Lung (tissue), 12 donors: ENCODE data around the gene MRPL54. TPM values are rescaled to one million over a fixed set of nuclear protein-coding genes. Genes with fewer than 3 reads are reported as not detected.

Source experiments
- ATAC-seq: fragments of 200-7000 bp; cut with Tn5 transposase; one replicate; pipeline ENCODE4 v1.9.1; 2020; ENCODE audit warnings: moderate number of reproducible peaks; ENCODE audit not compliant: insufficient read depth, low FRiP score
- DNase-seq, 3 donors: peaks; one replicate each; pipeline ENCODE4 v3.0.0-alpha.2; 2013 to 2017
- H3K27ac ChIP-seq, 2 donors: one replicate each; pipeline ENCODE4 v1.5.1; 2013; ENCODE audit warnings: mild to moderate bottlenecking in 2 of 2, moderate library complexity in 2 of 2, control low read depth in 1 of 2, inconsistent platforms in 1 of 2, low read depth in 1 of 2, low read length in 1 of 2
- H3K27me3 ChIP-seq, 3 donors: one replicate each; pipeline ENCODE4 v1.5.1; 2013; ENCODE audit warnings: low read length in 2 of 3; ENCODE audit not compliant: control insufficient read depth in 3 of 3, insufficient read depth in 3 of 3
- H3K36me3 ChIP-seq, 4 donors: one replicate each; pipeline ENCODE4 v1.5.1; 2013; ENCODE audit warnings: low read length in 4 of 4, mild to moderate bottlenecking in 1 of 4, moderate library complexity in 1 of 4; ENCODE audit not compliant: control insufficient read depth in 4 of 4, insufficient read depth in 4 of 4
- H3K4me1 ChIP-seq, 5 donors: one replicate each; pipeline ENCODE4 v1.5.1; 2013; ENCODE audit warnings: low read length in 5 of 5, mild to moderate bottlenecking in 2 of 5, moderate library complexity in 1 of 5; ENCODE audit not compliant: control insufficient read depth in 5 of 5, insufficient read depth in 5 of 5
- H3K4me3 ChIP-seq: one replicate; pipeline ENCODE4 v1.5.1; 2013; ENCODE audit warnings: mild to moderate bottlenecking, control low read depth, moderate library complexity
- H3K9ac ChIP-seq, 2 donors: one replicate each; pipeline ENCODE4 v1.5.1; 2013; ENCODE audit warnings: low read length in 2 of 2, control low read depth in 1 of 2; ENCODE audit not compliant: insufficient read depth in 1 of 2
- H3K9me3 ChIP-seq, 4 donors: one replicate each; pipeline ENCODE4 v1.5.1; 2013; ENCODE audit warnings: low read length in 3 of 4, mild to moderate bottlenecking in 1 of 4, moderate library complexity in 1 of 4; ENCODE audit not compliant: control insufficient read depth in 4 of 4, insufficient read depth in 3 of 4
- WGBS, 2 donors: extraction: QIAGEN DNeasy Blood & Tissue Kit; methylation state at CpG; one replicate each; pipeline ENCODE4 v1.1.7; 2013; 5-methylcytosine and 5-hydroxymethylcytosine counted together
- polyA plus RNA-seq, 2 donors: library from polyadenylated mRNA; stranded (reverse); fragments of 200-250 nt; gene quantifications; one replicate each; pipeline ENCODE4 v1.2.1, GENCODE V29; 2013
- total RNA-seq, 2 donors: library from RNA; depleted of rRNA in 1 of 2; stranded (reverse); fragments of >200 nt in 1 of 2; gene quantifications; one replicate each; pipeline ENCODE4 v1.2.1, GENCODE V29; 2014 to 2021
- TF ChIP-seq, protein P1 (sequence below): IDR thresholded peaks from 2 replicates; pipeline ENCODE4 v1.5.1; 2012; ENCODE audit warnings: mild to moderate bottlenecking; ENCODE audit errors: control extremely low read depth, extremely low read depth
- donor health status: control.
- donor health status: control.
- donor health status: Bipolar disorder and iron deficiency.
- donor health status: healthy.
- donor health status: DM: yes; HTN: yes; CAD: no.

MRPL54 gene
- total and polyA plus RNA-seq, 4 donors: 28.9 to 137 (median 63.8) TPM

DNA sequence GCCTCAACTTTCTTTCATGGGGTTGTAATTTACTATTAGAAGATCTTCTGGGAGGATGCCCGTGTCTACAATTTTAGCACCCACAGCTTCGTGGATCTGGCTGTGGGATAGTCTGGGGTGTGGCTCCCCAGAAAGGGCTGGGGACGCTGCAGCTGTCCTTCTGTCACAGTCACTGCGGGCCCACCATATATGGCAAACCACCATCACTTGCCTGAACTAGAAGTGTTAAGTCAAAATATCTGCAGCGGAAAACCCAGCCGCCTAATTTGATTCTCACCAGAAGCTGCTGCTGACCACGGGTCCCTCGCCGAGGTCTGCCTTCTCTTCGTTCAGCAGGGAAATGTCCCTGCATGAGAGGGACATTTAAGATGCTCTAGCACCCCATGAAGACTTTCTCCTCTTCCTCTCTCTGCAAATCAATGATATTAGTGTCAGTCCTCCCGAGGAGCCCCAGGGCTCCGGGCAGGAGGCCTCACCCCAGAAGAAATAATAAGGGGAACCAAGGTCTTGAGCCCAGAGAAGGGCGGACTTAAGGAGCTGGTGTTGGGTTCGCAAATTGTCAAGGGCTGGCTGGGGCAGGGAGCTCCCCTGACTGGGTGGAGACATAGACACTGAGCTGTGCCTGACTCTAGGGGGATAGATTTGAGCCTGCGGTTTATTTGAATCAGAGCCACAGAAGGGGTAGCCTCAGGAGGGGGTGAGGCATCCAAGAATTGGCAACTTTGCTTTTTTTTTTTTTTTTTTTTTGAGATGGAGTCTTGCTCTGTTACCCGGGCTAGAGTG is 26.7 kb downstream of the MRPL54 start:
- TF ChIP-seq, protein P1, sequence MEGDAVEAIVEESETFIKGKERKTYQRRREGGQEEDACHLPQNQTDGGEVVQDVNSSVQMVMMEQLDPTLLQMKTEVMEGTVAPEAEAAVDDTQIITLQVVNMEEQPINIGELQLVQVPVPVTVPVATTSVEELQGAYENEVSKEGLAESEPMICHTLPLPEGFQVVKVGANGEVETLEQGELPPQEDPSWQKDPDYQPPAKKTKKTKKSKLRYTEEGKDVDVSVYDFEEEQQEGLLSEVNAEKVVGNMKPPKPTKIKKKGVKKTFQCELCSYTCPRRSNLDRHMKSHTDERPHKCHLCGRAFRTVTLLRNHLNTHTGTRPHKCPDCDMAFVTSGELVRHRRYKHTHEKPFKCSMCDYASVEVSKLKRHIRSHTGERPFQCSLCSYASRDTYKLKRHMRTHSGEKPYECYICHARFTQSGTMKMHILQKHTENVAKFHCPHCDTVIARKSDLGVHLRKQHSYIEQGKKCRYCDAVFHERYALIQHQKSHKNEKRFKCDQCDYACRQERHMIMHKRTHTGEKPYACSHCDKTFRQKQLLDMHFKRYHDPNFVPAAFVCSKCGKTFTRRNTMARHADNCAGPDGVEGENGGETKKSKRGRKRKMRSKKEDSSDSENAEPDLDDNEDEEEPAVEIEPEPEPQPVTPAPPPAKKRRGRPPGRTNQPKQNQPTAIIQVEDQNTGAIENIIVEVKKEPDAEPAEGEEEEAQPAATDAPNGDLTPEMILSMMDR: no peak
- no peaks in the 10 kb centered on the region for H3K36me3 ChIP-seq
- WGBS, 2 donors: 56 to 62% methylated on average over 15 to 16 of the region's 16 CpGs
- peaks cover 0 to 14% (median 7%) of the 10 kb centered on the region in 3 donors for H3K27me3 ChIP-seq
- H3K4me3 ChIP-seq: no peak overlapping the region
- H3K27ac ChIP-seq: no peak overlapping the region
- DNase-seq: no peak
- peaks cover 0 to 2% (median under 1%) of the 10 kb centered on the region in 4 donors for H3K9me3 ChIP-seq
- no peak for ATAC-seq
- no peak overlapping the region for H3K9ac ChIP-seq
- no peaks in the 10 kb centered on the region for H3K4me1 ChIP-seq

DNA sequence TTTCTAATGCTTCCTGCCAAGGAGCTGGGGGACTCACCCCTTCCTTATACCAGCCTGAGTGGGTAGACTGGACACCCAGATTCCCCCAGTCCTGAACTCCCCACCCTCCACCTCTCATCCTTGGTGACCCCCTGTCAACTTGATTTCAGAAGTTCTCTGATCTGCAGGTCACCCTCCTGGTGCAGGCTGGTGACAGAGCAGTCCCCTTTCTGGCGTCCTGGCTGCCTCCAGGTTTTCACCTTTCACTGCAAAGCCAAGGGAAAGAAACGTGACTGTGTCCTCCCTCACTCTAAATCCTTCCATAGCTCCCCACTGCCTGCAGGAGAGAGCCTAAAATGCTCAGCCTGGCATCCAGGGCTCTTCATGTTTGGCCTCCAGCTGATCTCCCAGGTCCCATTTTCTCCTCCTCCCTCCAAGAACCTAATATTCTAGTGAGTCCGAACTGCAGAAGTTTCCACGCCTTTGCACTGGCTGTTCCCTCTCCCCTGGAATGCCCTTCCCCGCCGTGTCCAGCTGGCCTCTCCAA is 27.8 kb downstream of the MRPL54 start:
- TF ChIP-seq, protein P1: no peak
- H3K9ac ChIP-seq: no peak overlapping the region
- H3K9me3 ChIP-seq: peaks cover 0 to 2% (median under 1%) of the 10 kb centered on the region in 4 donors
- H3K4me1 ChIP-seq: no peaks in the 10 kb centered on the region
- no peaks in the 10 kb centered on the region for H3K36me3 ChIP-seq
- no peak for ATAC-seq
- DNase-seq: no peak
- H3K4me3 ChIP-seq: no peak overlapping the region
- no peak overlapping the region for H3K27ac ChIP-seq
- peaks cover 0 to 3% (median 3%) of the 10 kb centered on the region in 3 donors for H3K27me3 ChIP-seq
- WGBS, 2 donors: 79 to 83% methylated on average over 6 of the region's 6 CpGs

DNA sequence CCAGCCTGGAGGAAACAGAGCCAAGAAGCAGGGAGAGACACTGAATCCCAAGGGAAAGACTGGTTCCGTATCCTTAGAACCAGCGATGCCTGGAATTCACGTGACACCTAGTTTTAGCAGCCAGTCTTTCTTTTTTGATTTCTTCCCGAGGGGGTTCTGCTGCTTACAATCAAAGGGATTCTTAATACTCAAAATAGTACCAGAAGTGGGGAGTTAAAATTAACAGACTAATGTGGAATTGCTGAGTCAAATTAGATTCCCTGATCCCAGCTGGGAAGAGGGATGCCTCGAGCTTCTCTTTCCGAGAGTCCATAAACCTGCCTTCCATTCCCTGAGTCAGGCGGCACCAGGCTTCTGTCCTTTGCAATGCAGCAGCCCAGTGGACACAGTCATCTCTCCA is 28.5 kb downstream of the MRPL54 start:
- Histone ChIP-seq H3K4me1 (no peaks in the 10 kb centered on the region), H3K36me3 (no peaks in the 10 kb centered on the region), H3K9ac (no peak overlapping the region), H3K27me3 (peaks cover 0 to 3% (median 0%) of the 10 kb centered on the region in 3 donors), H3K4me3 (no peak overlapping the region), H3K27ac (no peak overlapping the region), H3K9me3 (peaks cover 0 to 2% (median under 1%) of the 10 kb centered on the region in 4 donors)
- TF ChIP-seq, protein P1: no peak
- ATAC-seq (no peak), DNase-seq (no peak)
- WGBS, 2 donors: 80 to 85% methylated on average over 7 of the region's 7 CpGs
